Measurements from ENCODE around the gene TMEM185A. TPM values are rescaled to one million over a fixed set of nuclear protein-coding genes. Genes with fewer than 3 reads are reported as not detected.
"Not testable (repeated sequence)": the region's sequence is repeated elsewhere in the genome, so short reads cannot be mapped to it uniquely, and the experiment has no call there.

TMEM185A gene
- polyA plus RNA-seq, 1 donor: 51.9 TPM

- DNase-seq: no peak
Observed at GRCh38 chrX:149628768-149629167, 2.8 kb downstream of the TMEM185A start.

- no peak for DNase-seq
Observed at GRCh38 chrX:149628280-149628679, 3.3 kb downstream of the TMEM185A start.

GRCh38 chrX:149626829-149627228 lies 4.8 kb downstream of the TMEM185A start:
- not testable (repeated sequence) for DNase-seq

DNA sequence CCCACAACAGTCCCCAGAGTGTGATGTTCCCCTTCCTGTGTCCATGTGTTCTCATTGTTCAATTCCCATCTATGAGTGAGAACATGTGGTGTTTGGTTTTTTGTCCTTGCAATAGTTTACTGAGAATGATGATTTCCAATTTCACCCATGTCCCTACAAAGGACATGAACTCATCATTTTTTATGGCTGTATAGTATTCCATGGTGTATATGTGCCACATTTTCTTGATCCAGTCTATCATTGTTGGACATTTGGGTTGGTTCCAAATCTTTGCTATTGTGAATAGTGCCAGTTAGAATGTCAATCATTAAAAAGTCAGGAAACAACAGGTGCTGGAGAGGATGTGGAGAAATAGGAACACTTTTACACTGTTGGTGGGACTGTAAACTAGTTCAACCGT lies 11.9 kb downstream of the TMEM185A start:
- not testable (repeated sequence) for DNase-seq

- no peak for DNase-seq
Observed at GRCh38 chrX:149618871-149619270, 12.7 kb downstream of the TMEM185A start.

GRCh38 chrX:149611623-149612175 lies 19.9 kb downstream of the TMEM185A start:
- DNase-seq: no peak

GRCh38 chrX:149610511-149610910 lies 21.1 kb downstream of the TMEM185A start:
- no peak for DNase-seq

DNA sequence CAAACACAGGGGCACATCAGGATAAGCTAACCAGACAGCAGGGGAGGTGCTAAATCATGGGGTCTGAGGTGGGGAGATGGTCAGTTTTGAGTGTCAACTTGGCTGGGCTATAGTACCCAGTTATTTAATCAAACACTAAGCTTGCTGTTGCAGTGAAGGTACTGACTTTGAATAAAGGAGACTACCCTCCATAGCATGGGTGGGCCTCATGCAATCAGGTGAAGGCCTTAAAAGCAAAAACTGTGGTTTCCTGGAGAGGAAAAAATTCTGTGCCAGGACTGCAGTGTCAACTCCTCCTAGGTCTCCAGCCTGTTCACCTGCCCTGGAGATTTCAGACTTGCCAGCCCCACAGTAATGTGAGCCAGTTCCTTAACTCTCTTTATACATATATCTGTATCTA lies 23.9 kb downstream of the TMEM185A start:
- no peak for DNase-seq

DNA sequence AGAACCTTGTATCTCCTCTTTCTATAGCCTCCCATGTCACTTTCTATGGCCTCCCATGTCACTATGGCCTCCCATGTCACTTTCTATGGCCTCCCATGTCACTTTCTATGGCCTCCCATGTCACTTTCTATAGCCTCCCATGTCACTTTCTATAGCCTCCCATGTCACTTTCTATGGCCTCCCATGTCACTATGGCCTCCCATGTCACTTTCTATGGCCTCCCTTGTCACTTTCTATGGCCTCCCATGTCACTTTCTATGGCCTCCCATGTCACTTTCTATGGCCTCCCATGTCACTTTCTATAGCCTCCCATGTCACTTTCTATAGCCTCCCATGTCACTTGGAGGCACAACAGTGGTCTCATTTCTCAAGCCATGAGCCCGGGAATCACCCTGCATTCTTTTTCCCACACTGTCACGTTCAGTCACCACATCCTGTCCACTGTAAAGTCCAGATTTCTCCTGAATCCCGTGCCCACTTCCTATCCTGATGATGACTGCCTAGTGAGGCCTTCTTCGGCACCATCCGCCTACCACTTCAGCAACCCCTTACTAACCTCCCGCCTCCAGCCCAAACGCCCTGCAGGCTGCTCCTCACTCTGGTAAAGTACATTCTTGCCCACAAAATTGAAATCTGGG lies 26.2 kb downstream of the TMEM185A start:
- not testable (repeated sequence) for DNase-seq

DNA sequence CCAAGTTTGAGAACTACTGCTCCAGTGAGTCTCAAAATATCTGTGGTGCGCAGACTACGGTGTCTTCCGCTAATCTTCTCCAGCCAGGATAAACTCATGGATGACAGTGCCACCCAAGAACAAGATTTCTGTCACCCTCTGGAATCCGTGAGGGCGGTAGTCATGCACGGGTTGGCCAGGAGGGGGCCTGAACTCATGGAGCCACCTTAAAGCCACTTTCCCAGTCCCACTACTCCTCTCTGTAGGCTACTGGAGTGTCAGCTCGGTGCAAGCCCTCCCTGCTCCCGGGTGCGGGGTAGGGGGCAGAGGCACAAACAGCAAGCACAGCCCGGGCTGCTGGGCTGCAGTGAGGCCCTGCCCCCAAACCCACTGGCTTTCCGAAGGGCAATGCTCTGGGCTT lies 33.0 kb downstream of the TMEM185A start:
- DNase-seq: not testable (repeated sequence)

- not testable (repeated sequence) for DNase-seq
Observed at GRCh38 chrX:149595943-149596342, 35.6 kb downstream of the TMEM185A start.

DNA sequence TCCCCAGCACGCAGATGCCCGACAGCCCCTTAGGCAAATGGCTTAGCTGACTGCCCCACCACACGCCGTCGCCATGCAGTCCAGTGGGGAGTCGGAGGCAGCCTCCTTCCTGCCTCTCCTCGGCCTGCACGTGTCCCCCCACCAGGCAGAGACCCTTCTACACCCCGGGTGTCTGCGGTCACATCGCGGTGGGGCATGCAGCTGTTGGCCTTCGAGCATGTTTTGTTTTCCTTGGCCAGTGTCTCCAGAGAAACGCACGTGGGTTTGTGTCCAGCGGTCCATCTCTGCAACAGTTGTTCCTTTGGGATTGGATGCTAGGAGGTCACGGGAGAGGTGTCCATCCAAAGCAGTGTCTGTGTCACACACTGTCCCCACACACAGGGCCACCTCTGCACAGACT lies 36.4 kb downstream of the TMEM185A start, which contains the start of gene HSFX2:
HSFX2 (minus strand) TSS at position 101 of the 400 bp plus-strand sequence. CDS start 614 bp downstream, outside the sequence.
- not testable (repeated sequence) for DNase-seq

DNA sequence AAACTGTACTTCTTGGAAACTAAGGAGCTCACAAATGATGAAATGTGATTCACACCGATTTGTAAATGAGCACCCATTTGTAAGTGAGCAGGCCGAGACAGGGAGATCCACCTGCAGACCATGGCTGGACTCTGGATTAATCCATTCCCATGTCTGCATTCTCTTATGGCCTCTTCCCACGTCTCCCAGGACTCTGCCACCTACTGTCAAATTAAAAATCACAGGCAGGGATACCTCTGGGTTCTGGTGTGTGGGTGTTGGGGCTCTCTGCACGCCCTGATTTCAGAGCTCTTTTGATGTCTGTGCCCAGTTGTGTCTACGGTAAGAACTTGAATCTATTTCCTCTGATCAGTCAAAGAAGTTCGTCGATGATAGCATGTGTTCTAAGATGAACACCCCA lies 40.6 kb downstream of the TMEM185A start:
- not testable (repeated sequence) for DNase-seq

GRCh38 chrX:149587359-149587758 lies 44.2 kb downstream of the TMEM185A start, which contains the start of gene MAGEA9B:
TSS of gene MAGEA9B (minus strand) at chrX:149587459. CDS start at chrX:149583179, 4,280 bp downstream.
- DNase-seq: not testable (repeated sequence)

- not testable (repeated sequence) for DNase-seq
Observed at GRCh38 chrX:149585631-149586030, 46.0 kb downstream of the TMEM185A start.

- DNase-seq: not testable (repeated sequence)
Observed at GRCh38 chrX:149573456-149573855, 58.1 kb downstream of the TMEM185A start.

- no peak for DNase-seq
Observed at GRCh38 chrX:149572743-149573142, 58.8 kb downstream of the TMEM185A start.

DNA sequence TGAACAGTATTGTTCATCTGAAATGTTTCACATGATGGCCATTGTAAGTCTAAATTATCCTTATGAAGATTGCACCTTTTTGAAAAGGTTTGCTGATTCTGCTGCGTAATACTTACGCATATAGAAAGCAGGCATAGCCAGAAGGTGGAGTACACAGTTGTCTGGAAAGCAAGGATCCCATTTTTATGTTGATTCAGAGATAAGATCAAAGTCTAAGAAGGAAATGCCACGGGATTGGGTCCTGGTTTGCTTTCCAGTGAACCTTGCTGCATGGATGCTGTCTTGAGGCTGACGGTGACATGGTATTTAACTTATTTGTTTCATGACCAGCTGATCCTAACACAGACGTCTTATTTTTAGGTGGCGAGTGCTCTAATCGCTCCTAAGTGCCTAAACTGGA lies 59.8 kb downstream of the TMEM185A start:
- DNase-seq: no peak

DNA sequence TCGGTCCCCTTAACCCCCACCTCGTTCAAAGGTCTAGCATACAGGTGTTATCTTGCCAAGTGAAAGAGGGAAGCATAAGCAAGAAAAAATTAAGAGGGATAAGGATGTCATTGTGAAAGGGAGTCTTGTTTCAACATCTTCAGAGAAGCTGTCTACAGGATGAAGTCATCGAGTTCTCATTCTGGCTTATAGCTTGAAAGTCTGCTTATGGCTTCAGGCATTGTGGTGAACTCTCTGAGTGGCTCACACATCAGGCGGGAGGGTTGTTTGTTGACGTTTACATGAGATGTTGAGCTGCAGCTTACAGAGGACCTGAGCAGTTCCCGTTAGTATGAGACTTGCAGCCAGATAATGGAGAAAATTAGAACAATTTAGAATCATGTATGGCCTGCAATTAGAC lies 60.9 kb downstream of the TMEM185A start:
- DNase-seq: no peak

DNA sequence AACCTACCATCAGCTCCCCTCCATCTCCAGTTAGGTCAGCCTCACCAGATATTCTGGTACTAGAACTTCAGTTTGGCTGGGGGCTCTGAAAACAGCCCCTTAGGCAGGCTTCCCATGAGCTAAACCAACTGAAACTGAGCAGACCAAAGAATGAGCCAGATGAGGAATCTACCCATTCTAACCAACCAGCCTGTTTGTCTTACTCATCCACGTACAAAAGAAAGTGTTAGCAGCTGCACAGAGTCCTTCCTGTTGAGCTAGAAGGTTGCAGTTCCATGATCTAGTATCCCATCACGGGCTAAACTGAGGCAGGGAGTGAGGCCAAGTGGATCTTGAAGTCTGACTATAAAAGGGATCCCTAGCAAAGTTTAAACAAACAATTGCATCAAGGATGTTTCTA lies 61.8 kb downstream of the TMEM185A start:
- DNase-seq: no peak

DNA sequence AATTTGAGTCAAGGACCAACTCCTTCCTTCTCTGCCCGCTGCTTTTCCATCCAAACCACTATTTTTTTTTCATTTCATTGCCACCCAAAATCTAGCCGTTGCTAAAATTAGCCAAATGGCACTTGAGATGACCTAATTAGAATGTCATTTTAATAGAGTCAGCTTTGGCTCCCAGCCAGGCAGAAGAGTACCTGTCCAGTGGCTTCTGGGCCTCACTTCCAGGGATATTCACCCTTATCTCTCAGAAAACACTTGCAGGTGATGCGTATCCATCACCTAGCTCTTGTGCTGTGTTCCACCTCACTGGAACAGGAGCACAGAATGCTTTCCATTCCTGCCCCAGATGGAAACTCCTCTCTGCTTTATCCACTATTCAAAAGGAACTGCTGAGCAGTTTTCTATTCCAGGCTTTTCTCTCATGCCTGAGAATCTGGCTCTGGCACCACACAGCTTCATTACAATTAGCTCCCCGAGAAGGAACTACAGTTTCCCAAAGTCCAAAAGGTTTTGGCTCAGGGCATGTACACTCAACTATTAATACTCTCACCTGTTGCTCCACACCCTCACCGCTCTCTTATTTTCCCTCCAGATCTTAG lies 62.8 kb downstream of the TMEM185A start:
- DNase-seq: no peak

DNA sequence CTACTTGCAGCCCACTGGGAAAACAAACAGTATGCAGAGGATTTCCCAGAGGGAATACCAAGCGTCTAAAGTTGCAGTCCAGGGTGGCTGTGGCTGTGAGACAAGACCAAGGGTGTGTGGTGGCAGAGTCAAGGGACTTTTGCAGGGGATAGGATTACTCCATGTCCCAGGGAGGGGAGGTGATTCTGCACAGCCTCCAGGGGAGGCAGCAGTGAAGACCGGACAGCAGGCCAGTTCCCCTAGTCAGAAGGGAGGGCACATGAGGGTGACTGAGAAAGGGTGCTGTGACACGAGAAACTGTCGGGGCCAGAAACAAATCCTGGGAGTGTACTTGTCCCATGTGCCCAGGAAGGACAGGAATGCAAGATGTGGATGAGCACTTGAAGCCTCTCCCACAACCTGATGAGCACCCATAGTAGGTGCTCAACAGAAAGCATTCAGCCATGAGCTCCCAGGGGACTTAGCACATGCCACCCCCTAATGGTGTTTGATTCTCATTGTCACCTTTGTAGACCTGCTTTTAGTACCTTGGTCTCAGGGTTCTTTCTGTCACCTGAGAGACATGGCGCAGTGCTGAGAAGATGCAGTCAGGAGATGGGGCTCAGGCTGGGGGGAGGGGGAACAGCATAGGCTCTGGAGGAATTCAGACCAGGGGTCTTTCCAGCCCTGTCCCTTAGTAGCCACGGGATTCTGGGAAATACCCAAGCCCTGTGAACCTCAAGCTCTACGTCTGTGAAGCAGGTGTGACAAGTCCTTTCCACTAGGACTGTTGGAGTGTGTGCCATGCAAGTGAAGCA lies 63.8 kb downstream of the TMEM185A start:
- no peak for DNase-seq

DNA sequence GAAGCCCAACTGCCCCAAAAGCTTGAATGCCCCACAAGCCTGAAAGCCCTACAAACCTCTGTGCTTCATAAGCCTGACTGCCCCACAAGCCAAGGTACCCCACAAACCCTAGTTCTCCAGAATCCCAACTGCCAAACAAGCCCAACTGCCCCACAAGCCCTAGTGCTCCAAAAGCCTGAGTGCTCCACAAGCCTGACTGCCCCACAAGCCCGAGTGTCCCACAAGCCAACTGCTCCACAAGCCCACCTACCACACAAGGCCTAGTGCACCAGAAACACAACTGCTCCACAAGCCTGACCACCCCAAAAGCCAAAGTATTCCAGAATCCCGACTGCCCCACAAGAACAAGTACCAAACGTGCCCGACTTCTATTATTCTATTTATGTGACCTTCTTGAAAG lies 68.2 kb downstream of the TMEM185A start:
- DNase-seq: no peak
